Jurkat, Clone E6-1 (cell line): ENCODE results near the gene ERG.

Source experiments
- DNase-seq: peaks from one replicate; pipeline ENCODE4 v3.0.0-alpha.2; 2011; ENCODE audit warnings: low read depth, low spot score
- H3K4me3 ChIP-seq: 2 replicates; pipeline ENCODE4 v1.5.1; 2011; ENCODE audit warnings: mild to moderate bottlenecking, low read length, control low read depth, moderate library complexity

The ERG gene

DNA sequence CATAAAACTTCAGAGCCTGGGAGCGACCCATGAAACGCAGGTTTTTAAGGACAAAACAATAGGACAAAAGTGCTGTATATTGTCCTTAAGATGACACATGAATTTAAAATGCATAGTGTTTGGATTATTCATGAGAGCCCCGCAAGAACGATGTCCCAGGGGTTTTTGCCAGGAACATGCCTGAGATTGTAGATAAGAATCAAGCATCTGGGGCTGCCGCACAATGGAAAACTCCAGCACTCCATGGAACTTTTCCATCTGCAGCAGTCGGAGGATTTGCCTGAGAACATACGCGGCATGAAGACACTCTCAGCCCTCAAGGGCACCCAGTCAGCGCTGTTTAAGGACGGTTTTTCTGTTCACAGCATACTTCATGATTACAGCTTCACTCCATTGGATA, 5.3 kb upstream of the ERG start:
- H3K4me3 ChIP-seq, result no peak overlapping the region
- no peak for DNase-seq

GRCh38 chr21:38500073-38500472, 1.8 kb upstream of the ERG start:
- no peak overlapping the region for H3K4me3 ChIP-seq
- no peak for DNase-seq

- H3K4me3 ChIP-seq, result no peak overlapping the region
- DNase-seq, result no peak
Measured at GRCh38 chr21:38499296-38499695, 1.0 kb upstream of the ERG start.

GRCh38 chr21:38496224-38496623, 2.1 kb downstream of the ERG start:
- no peak for DNase-seq
- H3K4me3 ChIP-seq, result no peak overlapping the region

- no peak for DNase-seq
Measured at GRCh38 chr21:38495696-38496095, 2.6 kb downstream of the ERG start.

DNA sequence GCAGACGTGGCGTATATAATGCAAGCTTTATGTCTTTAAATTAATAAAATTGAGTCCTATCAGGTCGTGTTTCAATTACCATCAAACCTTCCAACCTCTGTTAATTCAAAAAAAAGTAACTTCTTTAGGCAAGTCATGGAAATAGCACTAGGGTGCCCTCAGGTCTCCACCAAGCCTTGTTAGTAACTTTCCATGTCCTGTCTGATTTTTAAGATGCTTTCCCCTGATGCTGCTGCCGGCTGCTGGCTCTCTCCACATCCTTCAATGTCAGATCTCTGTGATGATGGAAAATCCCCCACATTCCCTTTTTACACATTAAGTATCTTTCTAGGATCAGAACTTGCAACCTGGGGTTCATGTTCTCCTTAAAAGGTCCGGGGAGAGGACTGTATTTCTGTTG, 3.0 kb downstream of the ERG start:
- DNase-seq, result no peak
- H3K4me3 ChIP-seq, result no peak overlapping the region

More at GRCh38 chr21:38495696-38496095, 2.6 kb downstream of the ERG start:
- H3K4me3 ChIP-seq, result no peak overlapping the region

DNA sequence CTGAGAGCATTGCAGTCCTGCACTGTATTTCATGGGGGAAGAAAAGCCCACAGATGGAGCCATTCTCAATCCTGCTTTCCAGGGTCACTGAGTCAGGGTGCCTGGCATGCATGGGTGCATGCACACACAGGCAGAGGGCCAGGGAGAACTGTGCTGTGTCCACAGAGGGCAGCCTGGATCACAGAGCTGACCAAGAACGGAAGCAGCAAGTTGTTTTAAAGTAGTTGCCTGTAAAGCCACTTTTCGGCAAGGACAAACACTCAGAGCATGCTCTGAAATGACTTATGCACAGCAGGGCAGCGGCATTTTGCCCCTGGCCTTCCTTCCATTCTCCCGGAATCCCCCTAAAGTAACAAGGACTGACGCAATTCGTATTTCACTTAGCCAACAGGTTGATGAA, 3.6 kb downstream of the ERG start:
- no peak for DNase-seq
- H3K4me3 ChIP-seq, result no peak overlapping the region

DNA sequence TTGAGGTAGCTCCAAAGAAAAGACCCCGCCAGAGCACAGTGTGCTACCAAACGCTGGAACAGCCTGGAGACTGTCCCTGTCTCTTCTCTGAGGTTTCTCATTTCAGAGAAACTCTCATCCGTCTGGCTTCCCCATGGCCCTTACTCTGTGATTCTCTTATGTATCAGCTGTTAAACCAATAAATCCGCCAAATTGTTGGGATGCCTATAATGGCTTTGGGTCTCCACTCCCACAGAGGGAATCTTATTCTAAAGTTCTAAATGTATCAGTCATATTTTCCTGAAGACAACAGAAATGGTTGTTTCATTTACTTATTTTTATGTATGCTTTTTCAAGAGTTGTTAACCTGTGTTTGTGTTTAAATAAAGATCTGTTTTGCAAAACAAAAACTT, 4.0 kb downstream of the ERG start:
- H3K4me3 ChIP-seq, result no peak overlapping the region
- no peak for DNase-seq

GRCh38 chr21:38493549-38494250, 4.6 kb downstream of the ERG start:
- no peak overlapping the region for H3K4me3 ChIP-seq
- DNase-seq, result no peak

DNA sequence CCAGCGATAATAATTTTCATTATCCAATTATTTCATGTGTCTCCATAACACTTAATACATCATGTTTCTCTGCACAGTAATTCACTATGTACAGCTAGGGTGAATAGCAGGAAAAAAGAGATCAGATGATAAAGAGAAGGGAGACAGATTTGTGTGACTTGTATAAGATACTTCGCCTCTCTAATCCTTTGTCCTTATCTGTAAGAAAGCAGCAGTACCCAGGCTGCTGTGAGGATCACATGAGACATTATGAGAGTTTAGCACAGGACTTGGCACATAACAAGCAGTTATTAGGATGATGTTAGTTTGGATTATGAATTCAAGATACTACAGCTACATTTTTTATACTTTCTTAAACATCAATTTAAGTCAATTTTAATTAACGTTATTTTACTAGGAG, 6.3 kb downstream of the ERG start:
- H3K4me3 ChIP-seq, result no peak overlapping the region
- no peak for DNase-seq

DNA sequence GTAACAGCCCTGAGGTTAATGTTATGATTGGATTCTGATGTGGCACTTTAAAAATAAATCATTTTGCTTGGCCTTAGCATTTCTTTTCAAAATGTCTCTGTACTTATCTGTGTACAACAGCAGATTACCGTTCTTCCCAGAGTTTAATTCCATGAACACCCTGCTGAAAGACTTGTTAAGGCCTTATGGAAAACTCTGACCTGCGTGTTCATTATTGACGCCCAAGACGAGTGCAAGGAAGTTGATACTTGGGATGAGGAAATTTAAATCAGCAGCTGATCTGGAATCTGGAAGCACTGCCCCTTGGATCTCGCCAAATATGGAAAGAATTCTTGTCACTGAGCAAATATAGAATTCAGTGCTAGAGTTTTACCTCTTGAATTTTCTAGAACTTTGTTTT, 6.7 kb downstream of the ERG start:
- H3K4me3 ChIP-seq, result no peak overlapping the region
- no peak for DNase-seq

GRCh38 chr21:38490411-38491020, 7.8 kb downstream of the ERG start:
- no peak overlapping the region for H3K4me3 ChIP-seq

DNA sequence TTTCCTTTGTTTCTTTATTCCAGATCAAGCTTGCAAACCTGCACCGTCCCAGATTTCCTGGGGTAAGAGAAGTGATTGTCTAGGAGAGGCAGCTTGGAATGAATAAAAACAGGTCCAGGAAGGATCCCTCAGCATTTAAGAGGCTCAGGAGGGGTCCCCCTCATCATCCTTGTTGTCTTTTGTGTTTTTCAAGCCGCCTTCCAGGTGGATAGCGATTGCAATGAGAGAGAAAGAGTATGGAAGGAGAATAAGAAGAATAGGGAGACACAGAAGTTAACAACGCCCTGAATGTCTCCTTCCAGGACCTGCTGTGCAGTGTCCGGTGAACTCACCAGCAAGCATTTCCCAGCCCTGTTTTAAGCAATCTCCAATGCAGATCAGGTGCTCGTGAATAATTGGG, 8.5 kb downstream of the ERG start:
- no peak overlapping the region for H3K4me3 ChIP-seq

More at GRCh38 chr21:38490411-38491020, 7.8 kb downstream of the ERG start:
- no peak for DNase-seq

GRCh38 chr21:38489271-38489652, 9.0 kb downstream of the ERG start:
- no peak for DNase-seq
- H3K4me3 ChIP-seq, result no peak overlapping the region

More for the DNA sequence above, 8.5 kb downstream of the ERG start:
- no peak for DNase-seq

DNA sequence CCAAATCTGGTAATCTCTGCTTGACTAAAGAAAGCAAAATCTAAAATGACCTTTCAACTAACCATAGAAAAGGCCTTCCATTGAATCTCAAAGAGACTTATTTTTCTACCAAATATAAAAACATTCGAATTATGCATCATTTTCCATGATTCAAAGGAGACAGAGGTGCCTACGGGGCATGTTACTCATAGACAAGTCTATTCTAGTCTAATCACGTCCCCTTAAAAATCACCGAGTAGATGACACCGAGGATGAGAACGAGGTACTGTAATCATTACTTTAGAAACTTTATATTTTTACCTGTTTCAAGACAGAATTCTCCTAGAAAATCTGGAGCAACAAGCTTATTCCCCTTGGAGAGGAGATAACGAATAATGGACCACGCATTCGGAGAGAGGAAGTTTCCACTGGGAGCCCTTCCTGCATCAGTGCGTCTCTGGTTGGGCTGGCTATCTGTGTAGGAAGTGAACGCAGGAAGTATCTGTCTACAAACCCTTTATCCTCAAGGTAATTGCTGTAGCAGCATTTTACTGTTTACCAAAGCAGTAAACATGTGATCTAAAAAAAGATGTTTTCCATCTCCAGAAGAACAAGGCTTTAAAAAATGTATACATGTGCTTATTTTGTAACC, 9.5 kb downstream of the ERG start:
- no peak for DNase-seq
- H3K4me3 ChIP-seq, result no peak overlapping the region

GRCh38 chr21:38487901-38488639, 10.2 kb downstream of the ERG start:
- no peak overlapping the region for H3K4me3 ChIP-seq
- no peak for DNase-seq

DNA sequence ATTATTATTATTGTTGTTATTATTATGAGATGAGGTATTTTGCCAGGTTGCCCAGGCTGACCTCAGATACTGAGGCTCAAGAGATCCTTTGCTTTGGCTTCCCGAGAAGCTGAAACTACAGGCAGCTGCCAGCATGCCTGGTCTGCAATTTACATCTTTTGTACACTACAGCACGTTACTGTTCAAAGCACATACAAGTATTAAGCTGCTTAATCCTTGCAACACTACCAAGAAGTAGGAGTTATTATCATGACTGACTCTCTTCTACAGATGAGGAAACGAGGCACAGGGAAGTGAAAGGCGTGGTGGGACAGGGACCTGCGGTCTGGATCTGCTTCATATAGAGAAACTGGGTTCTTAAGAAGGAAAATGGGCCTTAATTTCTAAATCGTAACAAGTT, 11.6 kb downstream of the ERG start:
- no peak for DNase-seq

DNA sequence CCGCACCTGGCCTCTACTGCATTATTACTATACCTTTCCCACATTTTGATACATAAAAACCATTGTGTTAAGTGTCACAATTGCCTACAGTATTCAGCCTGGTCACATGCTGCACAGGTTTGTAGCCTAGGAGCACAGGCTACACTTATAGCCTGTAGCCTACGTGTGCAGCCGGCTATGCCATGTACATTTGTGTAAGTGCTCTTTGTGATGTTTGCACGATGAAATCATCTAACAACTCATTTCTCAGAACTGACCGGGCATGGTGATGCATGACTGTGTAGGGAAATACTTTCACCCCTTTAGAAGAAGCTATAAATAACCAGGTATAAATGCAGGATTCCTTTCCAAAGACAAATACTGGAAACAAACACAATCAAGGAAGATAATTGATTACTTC, 12.1 kb downstream of the ERG start:
- no peak for DNase-seq
- no peak overlapping the region for H3K4me3 ChIP-seq

More for the DNA sequence above, 11.6 kb downstream of the ERG start:
- H3K4me3 ChIP-seq, result no peak overlapping the region

GRCh38 chr21:38479641-38480525, 18.4 kb downstream of the ERG start:
- DNase-seq, result peak; percentile 47
- H3K4me3 ChIP-seq, result no peak overlapping the region
